HCT116 (cell line): ENCODE data around the gene F7.

Source experiments
- ELF1 ChIP-seq: IDR thresholded peaks from 2 replicates; pipeline ENCODE4 v1.6.1; 2012; ENCODE audit warnings: low read depth, borderline replicate concordance
- EZH2 ChIP-seq: fragments of 200-600 bp; sonication (generic); IDR thresholded peaks from 2 replicates; pipeline ENCODE4 v1.6.1; 2017; ENCODE audit warnings: antibody characterized with exemption, mixed run types
- FOSL1 ChIP-seq: IDR thresholded peaks from 2 replicates; pipeline ENCODE4 v1.6.1; 2012; ENCODE audit warnings: low read depth
- POLR2A ChIP-seq: IDR thresholded peaks from 2 replicates; pipeline ENCODE4 v1.7.0; 2011; ENCODE audit warnings: borderline replicate concordance; ENCODE audit not compliant: insufficient read depth, insufficient read length; ENCODE audit errors: extremely low read depth
- POLR2AphosphoS5 ChIP-seq: IDR thresholded peaks from 2 replicates; pipeline ENCODE4 v1.6.1; 2011; ENCODE audit warnings: mild to moderate bottlenecking, low read depth, low read length, moderate library complexity
- RAD21 ChIP-seq: IDR thresholded peaks from 2 replicates; pipeline ENCODE4 v1.6.1; 2012; ENCODE audit warnings: low read depth, mild to moderate bottlenecking
- SIN3A ChIP-seq: IDR thresholded peaks from 2 replicates; pipeline ENCODE4 v1.6.1; 2012; ENCODE audit warnings: low read depth
- ZFX ChIP-seq: fragments of 450-650 bp; IDR thresholded peaks from 2 replicates; pipeline ENCODE4 v1.6.1; 2017
- ZNF274 ChIP-seq: fragments of 200-500 bp; sonication (Bioruptor generic); IDR thresholded peaks from 2 replicates; pipeline ENCODE4 v1.6.1; 2014; ENCODE audit warnings: mild to moderate bottlenecking, low read depth, low read length, inconsistent platforms
- TF ChIP-seq, protein P1 (sequence below), 3 experiments: fragments of 200-600 bp in 1 of 3; sonication (generic) in 1 of 3; IDR thresholded peaks in 2 of 3; conservative IDR thresholded peaks in 1 of 3; 2 replicates each; pipeline ENCODE4 v1.5.1; 2012 to 2017; ENCODE audit warnings: low read depth in 2 of 3, low read length in 2 of 3, antibody characterized with exemption in 1 of 3, borderline replicate concordance in 1 of 3, control low read depth in 1 of 3, mild to moderate bottlenecking in 1 of 3, mixed read lengths in 1 of 3, mixed run types in 1 of 3, moderate library complexity in 1 of 3; ENCODE audit not compliant: insufficient read depth in 1 of 3
- TF ChIP-seq, protein P2 (sequence below): IDR thresholded peaks from 2 replicates; pipeline ENCODE4 v1.6.1; 2011; ENCODE audit warnings: mild to moderate bottlenecking, low read length, moderate library complexity; ENCODE audit not compliant: insufficient replicate concordance; ENCODE audit errors: extremely low read depth
- TF ChIP-seq, protein P3 (sequence below): IDR thresholded peaks from 2 replicates; pipeline ENCODE4 v1.6.1; 2012

GRCh38 chr13:113097651-113098050, 7.9 kb upstream of the F7 start:
- TF ChIP-seq, protein P1, sequence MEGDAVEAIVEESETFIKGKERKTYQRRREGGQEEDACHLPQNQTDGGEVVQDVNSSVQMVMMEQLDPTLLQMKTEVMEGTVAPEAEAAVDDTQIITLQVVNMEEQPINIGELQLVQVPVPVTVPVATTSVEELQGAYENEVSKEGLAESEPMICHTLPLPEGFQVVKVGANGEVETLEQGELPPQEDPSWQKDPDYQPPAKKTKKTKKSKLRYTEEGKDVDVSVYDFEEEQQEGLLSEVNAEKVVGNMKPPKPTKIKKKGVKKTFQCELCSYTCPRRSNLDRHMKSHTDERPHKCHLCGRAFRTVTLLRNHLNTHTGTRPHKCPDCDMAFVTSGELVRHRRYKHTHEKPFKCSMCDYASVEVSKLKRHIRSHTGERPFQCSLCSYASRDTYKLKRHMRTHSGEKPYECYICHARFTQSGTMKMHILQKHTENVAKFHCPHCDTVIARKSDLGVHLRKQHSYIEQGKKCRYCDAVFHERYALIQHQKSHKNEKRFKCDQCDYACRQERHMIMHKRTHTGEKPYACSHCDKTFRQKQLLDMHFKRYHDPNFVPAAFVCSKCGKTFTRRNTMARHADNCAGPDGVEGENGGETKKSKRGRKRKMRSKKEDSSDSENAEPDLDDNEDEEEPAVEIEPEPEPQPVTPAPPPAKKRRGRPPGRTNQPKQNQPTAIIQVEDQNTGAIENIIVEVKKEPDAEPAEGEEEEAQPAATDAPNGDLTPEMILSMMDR (IDR thresholded peaks at IDR 0.05 in 2 of 3, conservative IDR thresholded peaks at IDR 0.05 in 1 of 3; ENCODE audit: borderline replicate concordance in 1 of 3, insufficient read depth in 1 of 3, low read depth in 2 of 3, low read length in 2 of 3), result no peak
- TF ChIP-seq, protein P2, sequence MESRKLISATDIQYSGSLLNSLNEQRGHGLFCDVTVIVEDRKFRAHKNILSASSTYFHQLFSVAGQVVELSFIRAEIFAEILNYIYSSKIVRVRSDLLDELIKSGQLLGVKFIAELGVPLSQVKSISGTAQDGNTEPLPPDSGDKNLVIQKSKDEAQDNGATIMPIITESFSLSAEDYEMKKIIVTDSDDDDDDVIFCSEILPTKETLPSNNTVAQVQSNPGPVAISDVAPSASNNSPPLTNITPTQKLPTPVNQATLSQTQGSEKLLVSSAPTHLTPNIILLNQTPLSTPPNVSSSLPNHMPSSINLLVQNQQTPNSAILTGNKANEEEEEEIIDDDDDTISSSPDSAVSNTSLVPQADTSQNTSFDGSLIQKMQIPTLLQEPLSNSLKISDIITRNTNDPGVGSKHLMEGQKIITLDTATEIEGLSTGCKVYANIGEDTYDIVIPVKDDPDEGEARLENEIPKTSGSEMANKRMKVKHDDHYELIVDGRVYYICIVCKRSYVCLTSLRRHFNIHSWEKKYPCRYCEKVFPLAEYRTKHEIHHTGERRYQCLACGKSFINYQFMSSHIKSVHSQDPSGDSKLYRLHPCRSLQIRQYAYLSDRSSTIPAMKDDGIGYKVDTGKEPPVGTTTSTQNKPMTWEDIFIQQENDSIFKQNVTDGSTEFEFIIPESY, result no peak
- no peak for TF ChIP-seq EZH2
- no peak for TF ChIP-seq ZNF274
- no peak for TF ChIP-seq ELF1
- TF ChIP-seq ZFX, result no peak
- TF ChIP-seq, protein P3, sequence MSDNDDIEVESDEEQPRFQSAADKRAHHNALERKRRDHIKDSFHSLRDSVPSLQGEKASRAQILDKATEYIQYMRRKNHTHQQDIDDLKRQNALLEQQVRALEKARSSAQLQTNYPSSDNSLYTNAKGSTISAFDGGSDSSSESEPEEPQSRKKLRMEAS, result no peak
- no peak for TF ChIP-seq RAD21
- TF ChIP-seq POLR2A, result no peak
- TF ChIP-seq POLR2AphosphoS5, result no peak
- no peak for TF ChIP-seq FOSL1
- no peak for TF ChIP-seq SIN3A
